ENCODE results near the gene SOD2.
"Not testable (repeated sequence)": the region's sequence is repeated elsewhere in the genome, so short reads cannot be mapped to it uniquely, and the experiment has no call there.

Gene SOD2

GRCh38 chr6:159716247-159717096 lies 23.4 kb upstream of the SOD2 start:
- peak; percentile 83 for DNase-seq (ENCODE audit: low spot score)

DNA sequence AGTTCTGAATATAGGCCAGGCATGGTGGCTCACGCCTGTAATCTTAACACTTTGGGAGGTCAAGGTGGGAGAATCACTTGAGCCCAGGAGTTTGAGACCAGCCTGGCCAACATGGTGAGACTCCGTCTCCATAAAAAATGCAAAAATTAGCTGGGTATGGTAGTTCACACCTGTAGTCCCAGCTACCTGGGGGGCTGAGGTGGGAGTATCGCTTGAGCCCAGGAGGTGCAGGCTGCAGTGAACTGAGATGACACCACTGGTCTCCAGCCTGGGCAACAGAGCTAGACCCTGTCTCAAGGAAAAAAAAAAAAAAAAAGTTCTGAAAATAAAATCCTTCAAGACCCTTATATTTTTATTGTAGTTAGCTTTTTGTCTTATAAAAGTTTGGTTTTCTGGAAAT lies 22.6 kb upstream of the SOD2 start:
- DNase-seq (ENCODE audit: low spot score), result no peak

DNA sequence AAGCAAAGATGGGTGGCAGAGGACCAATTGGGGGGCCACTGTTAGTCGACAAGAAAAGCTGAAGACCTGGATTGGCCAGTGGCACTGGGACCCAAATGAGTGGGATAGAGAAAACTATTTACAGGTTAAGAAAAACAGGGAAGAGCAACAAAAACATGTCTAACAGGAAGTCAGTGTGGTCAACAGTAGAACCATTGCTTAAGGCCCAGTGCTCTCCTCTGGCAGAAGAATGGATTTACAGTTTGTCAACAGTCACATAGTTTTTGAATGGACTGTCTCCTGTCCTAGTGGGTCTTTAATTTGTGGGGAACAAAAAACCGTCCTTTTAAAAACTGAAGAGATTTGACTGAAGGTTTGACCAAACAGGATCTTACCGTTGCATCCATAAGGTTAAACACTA lies 22.1 kb upstream of the SOD2 start:
- no peak for DNase-seq (ENCODE audit: low spot score)

DNA sequence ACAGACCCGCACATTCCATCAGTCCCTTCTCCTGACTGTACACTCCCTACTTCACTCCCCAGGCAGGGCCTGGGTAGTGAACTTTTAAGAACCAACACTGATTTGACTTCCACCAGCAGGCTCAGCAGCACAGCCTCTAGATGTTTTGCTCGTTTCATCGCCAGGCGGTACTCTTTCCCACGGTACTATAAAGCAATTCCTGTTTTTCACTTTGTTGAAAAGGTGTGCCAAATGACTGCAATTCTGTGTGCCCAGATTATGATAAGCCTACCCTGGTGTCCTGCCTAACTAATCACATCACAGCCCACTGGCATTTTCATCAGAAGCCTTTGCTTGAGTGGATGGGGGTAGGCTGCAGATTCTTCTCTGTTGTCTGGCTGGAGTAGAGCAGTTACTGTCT lies 21.4 kb upstream of the SOD2 start:
- no peak for DNase-seq (ENCODE audit: low spot score)

DNA sequence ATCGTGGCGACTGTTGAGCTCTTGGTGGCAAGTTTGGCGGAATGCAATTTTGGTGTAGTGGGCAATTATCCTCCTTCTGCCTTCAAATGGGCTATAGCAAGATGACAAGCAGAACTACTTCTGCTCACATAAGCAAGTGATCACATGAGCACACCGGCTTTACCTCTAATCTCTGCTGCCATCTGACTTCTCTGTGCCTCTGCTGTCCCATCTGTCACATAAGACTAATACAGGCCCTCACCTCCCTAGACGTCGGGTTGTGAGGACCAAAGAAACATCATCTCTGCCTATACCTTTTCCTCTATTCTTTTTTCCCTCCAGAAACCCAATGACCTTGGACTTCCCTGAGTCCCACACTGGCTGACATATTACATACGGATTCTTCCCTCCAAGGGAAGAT lies 20.9 kb upstream of the SOD2 start:
- no peak for DNase-seq (ENCODE audit: low spot score)

- DNase-seq (ENCODE audit: low spot score), result not testable (repeated sequence)
These were observed 19.3 kb upstream of the SOD2 start for GRCh38 chr6:159712389-159712788.

DNA sequence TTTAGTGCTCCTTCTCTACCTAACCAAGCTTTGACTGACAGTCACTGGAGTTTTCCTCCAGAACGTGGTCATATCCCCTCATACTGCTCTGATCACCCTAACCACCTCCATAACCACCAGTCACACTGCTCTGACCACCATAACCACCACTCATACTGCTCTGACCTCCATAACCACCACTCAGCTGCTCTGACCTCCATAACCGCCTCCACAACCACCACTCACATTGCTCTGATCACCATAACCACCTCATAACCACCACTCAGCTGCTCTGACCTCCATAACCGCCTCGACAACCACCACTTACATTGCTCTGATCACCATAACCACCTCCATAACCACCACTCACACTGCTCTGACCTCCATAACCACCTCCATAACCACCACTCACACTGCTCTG lies 17.6 kb upstream of the SOD2 start:
- not testable (repeated sequence) for DNase-seq (ENCODE audit: low spot score)

DNA sequence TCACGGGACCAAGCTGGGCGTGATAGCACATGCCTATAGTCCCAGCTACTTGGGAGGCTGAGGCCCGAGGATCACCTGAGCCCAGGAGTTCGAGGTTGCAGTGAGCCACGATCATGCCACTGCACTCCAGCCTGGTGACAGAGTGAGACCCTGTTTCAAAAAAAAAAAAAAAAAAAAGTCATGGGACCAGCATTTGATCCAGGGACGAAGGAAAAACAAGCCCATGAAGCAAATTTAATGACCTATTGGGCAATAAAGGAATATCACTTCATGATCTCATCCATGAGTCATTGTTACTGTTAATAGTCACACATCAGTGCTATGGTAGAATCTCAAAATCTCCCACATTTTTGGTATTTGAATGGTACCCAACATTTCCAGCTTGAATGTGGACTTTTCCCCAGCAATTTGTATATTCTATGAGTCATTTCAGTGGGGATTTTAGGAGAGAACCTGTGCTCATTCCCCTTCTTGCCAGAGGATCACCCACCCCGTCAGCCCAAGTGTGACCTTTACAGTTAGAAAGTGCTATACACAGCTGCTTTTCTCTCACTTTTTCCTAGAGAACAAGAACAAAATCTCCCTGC lies 8.5 kb upstream of the SOD2 start:
- DNase-seq (ENCODE audit: low spot score), result no peak

GRCh38 chr6:159700970-159701369 lies 7.9 kb upstream of the SOD2 start:
- DNase-seq (ENCODE audit: low spot score), result no peak

GRCh38 chr6:159695984-159696383 lies 2.9 kb upstream of the SOD2 start:
- DNase-seq (ENCODE audit: low spot score), result no peak

DNA sequence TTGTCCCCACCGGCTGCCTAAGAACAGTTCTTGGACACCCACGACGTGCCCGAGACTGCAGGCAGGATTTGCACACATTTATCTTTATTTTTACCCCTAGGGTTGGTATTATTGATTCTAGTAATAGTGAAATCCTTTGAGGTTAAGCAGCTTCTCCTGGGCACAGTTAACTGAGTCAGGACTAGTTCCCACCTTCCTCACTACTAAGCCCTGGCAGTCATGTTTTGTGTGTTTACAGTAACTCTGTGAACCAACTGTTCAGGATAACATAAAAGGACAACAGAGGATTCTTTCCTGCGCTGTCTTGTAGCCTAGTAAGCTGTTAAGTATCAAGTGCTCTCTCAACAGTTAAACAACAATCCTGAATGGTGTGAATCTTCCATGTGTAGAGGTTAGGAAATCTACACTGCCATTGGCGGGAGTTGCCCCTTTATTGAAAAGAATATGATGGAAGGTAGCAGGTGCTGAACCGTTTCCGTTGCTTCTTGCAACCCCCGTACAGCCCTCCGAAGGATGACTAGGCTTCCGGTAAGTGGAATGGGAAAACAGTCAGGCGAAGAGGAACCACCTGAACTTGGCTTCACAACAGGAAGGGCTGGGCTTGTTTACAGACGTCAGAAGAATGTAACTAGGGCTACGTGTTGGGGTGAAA lies 979 bp upstream of the SOD2 start:
- DNase-seq (ENCODE audit: low spot score), result peak; percentile 33

DNA sequence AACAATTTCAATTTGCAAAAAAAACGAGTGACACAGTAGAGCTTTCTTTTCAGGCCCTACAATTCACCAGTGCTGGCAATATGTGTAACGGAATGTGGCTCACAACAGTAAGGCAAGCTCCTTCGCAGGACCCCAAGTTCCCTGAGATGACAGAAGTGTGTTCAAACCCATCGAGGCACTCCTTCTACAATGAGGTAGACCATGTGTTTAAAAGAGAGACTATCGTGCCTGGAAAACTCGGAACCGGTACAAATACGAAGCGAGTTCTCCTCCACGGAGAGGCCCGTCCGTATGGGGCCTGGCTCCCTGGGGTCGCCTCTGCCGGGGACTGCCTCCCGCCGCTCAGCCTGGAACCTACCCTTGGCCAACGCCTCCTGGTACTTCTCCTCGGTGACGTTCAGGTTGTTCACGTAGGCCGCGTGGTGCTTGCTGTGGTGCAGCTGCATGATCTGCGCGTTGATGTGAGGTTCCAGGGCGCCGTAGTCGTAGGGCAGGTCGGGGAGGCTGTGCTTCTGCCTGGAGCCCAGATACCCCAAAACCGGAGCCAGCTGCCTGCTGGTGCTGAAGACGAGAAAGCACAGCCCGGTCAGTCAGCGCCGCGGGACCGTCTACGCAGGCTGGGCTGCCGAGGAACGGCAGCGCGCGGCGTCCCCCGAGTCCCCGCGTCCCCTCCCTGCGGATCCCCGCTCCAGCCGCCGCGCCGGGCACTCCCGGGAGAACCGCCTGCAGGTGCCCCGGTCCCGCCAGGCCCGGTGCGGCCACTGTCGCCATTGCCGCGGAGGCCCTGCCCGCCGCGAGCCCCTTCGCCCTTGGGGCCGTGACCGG lies 526 bp downstream of the SOD2 start:
- DNase-seq (ENCODE audit: low spot score), result peak; percentile 68

DNA sequence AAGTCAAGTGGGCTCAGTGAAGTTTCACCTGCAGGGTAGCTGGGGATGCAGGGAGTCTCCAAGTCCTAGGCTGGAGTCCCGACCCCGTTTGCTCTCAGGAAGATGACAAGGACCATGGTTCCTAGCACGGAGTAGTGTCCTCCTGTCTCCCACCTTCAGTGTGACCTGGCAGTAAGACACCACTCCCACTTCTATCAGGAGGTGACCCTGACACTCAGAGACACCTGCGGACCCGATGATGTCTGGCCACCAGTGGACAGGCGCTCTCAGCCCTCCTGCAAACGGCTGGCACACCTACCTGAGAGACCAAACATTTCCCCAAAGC lies 1.1 kb downstream of the SOD2 start:
- no peak for DNase-seq (ENCODE audit: low spot score)

- peak; percentile 82 for DNase-seq (ENCODE audit: low spot score)
These were observed 1.7 kb downstream of the SOD2 start for GRCh38 chr6:159691133-159691962.

DNA sequence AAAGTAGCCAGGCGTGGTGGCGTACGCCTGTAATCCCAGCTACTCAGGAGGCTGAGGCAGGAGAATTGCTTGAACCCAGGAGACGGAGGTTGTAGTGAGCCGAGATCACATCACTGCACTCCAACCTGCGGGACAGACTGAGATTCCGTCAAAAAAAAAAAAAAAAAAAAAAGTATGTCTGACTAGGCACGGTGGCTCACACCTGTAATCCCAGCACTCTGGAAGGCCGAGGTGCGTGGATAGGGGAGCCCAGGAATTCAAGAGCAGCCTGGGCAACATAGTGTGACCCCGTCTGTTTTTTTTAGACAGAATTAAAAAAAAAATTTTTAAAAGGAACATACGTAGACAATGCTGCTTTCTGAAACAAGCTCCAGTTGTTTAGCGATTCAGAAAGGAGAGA lies 2.9 kb downstream of the SOD2 start:
- DNase-seq (ENCODE audit: low spot score), result not testable (repeated sequence)

GRCh38 chr6:159689001-159689400 lies 4.0 kb downstream of the SOD2 start:
- DNase-seq (ENCODE audit: low spot score), result no peak

DNA sequence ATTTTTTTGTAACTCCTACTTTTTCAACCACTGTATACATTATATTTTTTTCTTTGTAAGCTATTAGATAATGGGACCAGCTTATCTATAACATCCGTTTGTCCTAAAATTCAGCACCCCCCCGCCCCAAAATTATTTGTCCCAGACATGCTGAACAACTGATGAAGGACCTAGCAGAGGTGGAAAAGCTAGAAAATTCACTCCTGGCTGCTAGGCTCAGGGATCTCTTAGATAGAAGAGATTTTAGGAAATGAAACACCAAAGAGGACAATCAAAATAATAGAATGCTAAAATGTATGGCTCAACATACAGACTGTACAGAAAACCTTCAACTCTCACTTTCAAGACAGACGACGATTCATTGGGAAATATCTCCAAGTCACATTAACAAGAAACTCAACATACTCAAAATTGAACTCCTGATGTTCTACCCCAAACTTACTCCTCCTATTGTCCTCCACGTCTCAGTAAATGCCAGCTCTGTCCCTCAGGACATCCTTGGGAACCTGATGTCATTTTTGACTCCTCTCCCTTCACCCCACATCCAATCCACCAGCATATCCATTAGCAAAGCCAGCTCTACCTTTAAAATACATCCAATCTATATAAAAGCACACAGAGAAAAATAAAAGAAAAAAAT lies 4.7 kb downstream of the SOD2 start:
- DNase-seq (ENCODE audit: low spot score), result no peak

DNA sequence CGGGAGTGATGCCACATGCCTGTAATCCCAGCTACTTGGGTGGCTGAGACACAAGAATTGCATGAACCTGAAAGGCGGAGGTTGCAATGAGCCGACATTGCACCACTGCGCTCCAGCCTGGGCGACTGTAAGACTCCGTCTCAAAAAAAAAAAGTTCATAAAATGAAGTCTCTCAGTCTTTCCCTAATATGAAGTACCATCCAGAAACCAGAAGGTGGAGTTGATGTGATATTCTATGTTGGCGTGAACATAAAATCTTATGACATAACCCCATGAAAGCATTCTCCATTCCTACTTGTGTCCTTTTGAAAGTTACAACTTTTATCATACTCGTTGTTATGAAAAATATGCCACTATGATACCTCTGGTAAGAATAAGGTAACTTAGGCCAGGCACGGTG lies 5.7 kb downstream of the SOD2 start:
- no peak for DNase-seq (ENCODE audit: low spot score)

GRCh38 chr6:159686703-159687102 lies 6.3 kb downstream of the SOD2 start:
- DNase-seq (ENCODE audit: low spot score), result no peak

GRCh38 chr6:159686040-159686439 lies 7.0 kb downstream of the SOD2 start:
- DNase-seq (ENCODE audit: low spot score), result no peak

- DNase-seq (ENCODE audit: low spot score), result no peak
These were observed 9.1 kb downstream of the SOD2 start for GRCh38 chr6:159684013-159684304.

Data from Ammon's horn (tissue), 1 donor.